NCI-H2196 (cell line): ENCODE data around the gene PFN4.
"Not testable (repeated sequence)": the region's sequence is repeated elsewhere in the genome, so short reads cannot be mapped to it uniquely, and the experiment has no call there.

Experiments
- DNase-seq: peaks from one replicate; lab custom pipeline; 2025; ENCODE audit not compliant: unreplicated experiment; lab: John Stamatoyannopoulos, UW

PFN4 gene

DNA sequence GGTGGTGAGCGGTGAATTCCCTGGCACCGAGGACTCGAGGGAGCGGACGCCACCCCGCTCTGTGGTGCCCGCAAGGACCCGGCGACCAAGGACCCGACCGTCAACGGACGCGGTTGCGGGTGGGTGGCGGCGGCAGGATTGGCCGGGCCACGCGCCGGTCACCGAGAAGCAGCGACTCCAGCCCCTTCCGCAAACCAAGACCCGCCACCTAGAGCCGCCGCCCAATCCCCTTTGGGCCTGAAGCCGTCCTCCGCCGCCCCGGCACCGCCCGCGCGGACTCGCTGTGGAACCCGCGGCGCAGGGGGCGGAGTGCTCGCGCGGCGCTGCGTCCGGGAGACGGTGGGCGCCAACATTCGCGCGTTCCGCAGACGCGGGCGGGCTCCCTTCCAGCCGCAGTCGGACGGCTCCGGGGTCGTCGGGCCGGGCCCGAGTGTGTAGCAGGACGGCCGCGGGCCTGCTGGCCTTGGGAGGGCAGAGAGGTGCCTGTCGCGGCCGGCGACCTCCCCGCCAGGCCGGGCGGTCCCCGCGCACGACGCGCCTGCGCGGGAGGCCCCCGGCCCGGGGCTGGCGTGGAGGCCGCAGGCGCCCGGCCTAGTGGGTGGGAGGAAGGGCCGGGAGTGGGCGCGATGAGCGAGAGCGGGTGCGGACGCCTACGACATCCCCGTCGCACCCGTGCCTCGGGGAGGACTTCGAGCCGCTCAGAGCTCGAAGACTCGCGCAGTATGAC, at the start of gene PFN4, which contains the start of gene FAM228B:
PFN4 (minus strand) TSS at position 140 of the 727 bp plus-strand sequence. CDS start 799 bp downstream, outside the sequence.
FAM228B (plus strand) TSS at position 275 of the 727 bp plus-strand sequence. CDS start 893 bp downstream, outside the sequence.
- DNase-seq = peak; percentile 71

GRCh38 chr2:24169023-24169422, 45.9 kb upstream of the PFN4 start:
- no peak for DNase-seq

DNA sequence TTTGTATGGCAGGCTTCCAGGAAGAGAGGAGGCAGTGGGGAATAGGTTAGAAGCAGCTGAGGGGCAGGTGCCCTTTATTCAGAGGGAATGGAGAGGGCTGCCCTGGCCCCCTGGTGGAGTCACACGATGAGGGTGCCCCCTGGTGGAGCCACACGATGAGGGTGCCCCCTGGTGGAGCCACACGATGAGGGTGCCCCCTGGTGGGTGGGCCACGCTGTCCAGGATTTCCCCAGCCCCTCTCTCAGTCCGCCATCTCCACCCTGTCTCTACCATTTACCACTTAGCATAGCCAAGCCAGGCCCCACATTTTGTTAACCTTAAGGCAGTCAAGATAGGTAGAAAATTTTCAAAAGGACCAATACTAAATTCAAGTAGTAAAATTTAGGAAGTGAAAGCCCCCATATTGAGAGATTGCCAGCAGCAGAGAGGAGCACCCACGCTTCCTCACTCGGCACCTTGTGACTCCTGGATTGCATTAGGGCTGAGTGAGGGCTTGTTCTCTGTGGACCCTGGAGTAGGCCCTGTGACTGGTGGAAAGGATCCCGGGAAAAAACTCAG, 41.4 kb upstream of the PFN4 start:
- no peak for DNase-seq

- DNase-seq = no peak
These were observed 40.5 kb upstream of the PFN4 start for GRCh38 chr2:24163601-24164000.

- no peak for DNase-seq
These were observed 40.1 kb upstream of the PFN4 start for GRCh38 chr2:24163186-24163585.

DNA sequence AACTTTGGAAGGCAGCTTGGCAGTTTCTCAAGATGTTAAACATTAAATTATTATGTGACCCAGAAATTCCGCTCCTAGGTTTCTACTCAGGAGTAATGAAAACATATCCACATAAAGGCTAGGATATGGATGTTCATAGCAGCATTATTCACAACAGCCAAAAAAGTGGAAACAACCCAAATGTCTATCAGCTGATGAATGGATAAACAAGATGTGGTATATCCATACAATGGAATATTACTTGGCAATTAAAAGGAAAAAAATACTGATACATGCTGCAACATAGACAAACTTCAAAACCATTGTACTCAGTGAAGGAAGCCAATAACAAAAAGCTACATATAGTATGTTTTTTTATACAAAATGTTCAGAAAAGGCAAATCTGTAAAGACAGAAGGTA, 39.4 kb upstream of the PFN4 start:
- DNase-seq = no peak

GRCh38 chr2:24160761-24161160, 37.6 kb upstream of the PFN4 start:
- no peak for DNase-seq

- no peak for DNase-seq
These were observed 36.6 kb upstream of the PFN4 start for GRCh38 chr2:24159708-24160107.

DNA sequence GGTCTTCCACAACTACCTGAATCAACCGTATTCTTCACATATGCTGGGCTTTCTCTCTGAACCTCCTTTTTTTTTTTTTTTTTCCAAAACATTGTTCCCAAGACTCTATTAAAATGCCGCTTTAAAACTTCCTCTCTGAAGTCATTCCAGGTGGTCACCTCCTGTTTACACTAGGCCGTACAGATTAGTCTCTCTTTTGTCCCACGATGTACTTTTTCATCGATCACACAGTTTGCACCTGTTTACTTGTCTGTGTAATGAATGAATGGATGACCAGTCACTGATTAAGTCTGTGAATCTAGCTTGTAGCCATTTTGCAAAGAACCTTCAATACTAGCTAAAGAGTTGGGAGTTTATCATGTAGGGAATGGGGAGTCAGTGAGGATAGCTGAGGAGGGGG, 35.0 kb upstream of the PFN4 start:
- DNase-seq = no peak

DNA sequence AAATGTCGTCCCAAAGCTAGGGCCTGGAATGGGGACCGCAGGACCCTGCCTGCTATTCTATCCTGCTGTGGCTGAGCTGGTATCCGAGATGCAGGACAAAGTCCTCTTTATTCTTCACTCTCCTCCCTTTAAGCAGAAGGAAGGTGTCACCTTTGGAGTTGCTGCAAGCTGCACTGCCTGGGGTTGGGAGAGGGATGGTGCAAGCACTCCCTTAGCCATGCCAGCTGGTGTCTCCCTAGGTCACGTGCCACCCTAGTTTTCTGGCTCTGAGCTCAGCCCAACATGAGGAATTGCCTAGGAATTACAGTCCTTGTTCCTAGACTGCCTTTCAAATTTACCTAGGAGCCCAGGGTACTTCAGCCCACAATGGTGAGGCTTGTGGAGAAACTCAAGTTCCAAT, 30.3 kb upstream of the PFN4 start:
- no peak for DNase-seq

GRCh38 chr2:24152413-24153197, 29.5 kb upstream of the PFN4 start:
- DNase-seq = no peak

- DNase-seq = no peak
These were observed 24.2 kb upstream of the PFN4 start for GRCh38 chr2:24147364-24147763.

DNA sequence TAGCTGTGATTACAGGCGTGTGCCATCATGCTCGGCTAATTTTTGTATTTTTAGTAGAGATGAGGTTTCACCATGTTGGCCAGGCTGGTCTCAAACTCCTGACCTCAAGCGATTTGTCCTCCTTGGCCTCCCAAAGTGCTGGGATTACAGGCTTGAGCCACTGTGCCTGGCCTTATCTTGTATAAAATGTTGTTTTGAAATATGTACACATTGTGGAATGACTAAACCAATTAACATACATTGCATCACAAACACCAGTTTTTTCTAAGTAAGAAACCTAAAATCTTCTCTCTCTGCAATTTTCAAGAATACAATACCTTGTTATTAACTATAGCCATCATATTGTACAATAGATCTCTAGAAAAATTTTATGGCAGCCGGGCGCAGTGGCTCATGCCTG, 17.2 kb upstream of the PFN4 start:
- DNase-seq = not testable (repeated sequence)

DNA sequence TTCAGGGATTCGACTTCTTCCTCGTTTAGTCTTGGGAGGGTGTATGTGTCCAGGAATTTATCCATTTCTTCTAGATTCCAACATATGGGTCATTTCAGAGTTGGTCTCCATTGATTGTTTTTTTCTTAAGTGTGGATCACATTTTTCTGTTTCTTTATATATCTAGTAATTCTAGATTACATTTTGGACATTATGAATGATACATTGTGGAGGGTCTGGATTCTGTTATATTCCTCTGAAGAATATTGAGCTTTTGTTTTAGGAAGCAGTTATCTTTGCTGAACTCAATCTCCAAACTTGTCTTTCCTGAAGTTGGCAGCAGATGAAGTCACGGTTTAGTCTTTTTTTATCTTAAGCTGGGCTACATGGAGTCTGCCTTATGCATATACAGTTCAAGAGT, 9.4 kb upstream of the PFN4 start:
- DNase-seq = no peak

DNA sequence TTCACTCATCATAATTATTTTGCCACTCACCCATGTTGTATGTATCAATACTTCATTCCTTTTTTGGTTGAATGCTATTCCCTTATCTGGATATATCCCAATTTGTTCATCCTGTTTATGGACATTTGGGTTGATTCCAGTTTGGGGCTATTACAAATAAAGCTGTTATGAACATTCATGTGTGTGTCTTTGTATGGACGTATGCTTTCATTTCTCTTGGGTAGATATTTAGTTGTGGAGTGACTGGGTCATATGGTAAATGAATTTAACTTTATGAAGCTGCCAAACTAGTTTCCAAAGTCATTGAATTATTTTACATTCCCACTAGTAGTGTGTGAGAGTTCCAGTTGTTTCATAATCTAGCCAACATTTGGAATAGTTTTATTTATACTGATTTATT, 2.8 kb upstream of the PFN4 start:
- DNase-seq = no peak

GRCh38 chr2:24123922-24124580, 917 bp upstream of the PFN4 start:
- peak; percentile 54 for DNase-seq

- peak; percentile 46 for DNase-seq
These were observed 554 bp downstream of the PFN4 start for GRCh38 chr2:24122366-24123194.

DNA sequence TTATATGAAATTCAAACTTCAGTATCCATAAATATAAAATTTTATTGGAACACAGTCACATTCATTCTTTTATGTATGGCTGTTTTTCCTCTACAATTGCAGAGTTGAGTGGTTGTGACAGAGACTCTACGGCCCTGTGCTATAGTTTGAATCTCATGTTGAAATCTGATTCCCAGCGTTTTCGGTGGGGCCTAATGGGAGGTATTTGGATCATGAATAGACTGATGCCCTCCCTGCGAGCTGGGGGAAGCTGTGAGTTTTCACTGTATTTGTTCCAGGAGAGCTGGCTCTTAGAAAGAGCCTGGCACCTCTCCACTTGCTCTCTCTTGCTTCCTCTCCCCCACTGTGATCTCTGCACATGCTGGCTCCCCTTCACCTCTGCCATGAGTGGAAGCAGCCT, 1.7 kb downstream of the PFN4 start:
- DNase-seq = no peak

GRCh38 chr2:24121066-24121465, 2.1 kb downstream of the PFN4 start:
- no peak for DNase-seq

GRCh38 chr2:24117902-24118301, 5.2 kb downstream of the PFN4 start:
- no peak for DNase-seq

DNA sequence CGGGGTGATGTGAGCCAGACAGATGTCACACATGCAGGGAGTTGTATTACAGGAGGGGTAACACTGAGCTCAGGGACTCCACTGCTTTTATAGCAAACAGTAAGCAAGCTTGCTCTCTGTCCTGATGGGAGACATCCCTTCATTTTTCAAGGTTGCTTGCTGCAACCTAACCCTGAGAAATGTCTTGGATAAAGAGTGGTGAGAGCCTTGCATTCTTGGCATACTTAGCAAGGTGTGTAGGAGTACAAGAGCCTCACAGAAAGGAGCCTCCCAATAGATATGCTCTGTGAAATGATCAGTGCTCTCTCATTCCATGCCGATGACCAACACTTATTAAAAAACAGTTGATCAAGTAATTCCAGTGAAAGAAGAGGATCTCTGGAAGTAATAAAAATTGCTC, 8.1 kb downstream of the PFN4 start:
- no peak for DNase-seq
